PFSK-1 (cell line): ENCODE measurements around the gene TAX1BP3.
A peak's percentile ranks its signal among the peaks of the same experiment; 100 is the strongest.

ENCODE experiments used
- FOXP2 ChIP-seq: optimal IDR thresholded peaks from 2 replicates; pipeline ENCODE3; 2011; ENCODE audit warnings: borderline replicate concordance, control low read depth, inconsistent platforms; ENCODE audit not compliant: insufficient read depth; ENCODE audit errors: extremely low read length, extremely low read depth
- POLR2AphosphoS5 ChIP-seq: IDR thresholded peaks from 2 replicates; pipeline ENCODE4 v1.6.1; 2012; ENCODE audit warnings: low read depth, mild to moderate bottlenecking, control low read depth, low read length, moderate library complexity
- SIN3A ChIP-seq: IDR thresholded peaks from 2 replicates; pipeline ENCODE4 v1.6.1; 2012; ENCODE audit warnings: mild to moderate bottlenecking, low read length, moderate library complexity, borderline replicate concordance; ENCODE audit not compliant: insufficient read depth
- TAF1 ChIP-seq: IDR thresholded peaks from 2 replicates; pipeline ENCODE4 v1.6.1; 2012; ENCODE audit warnings: low read length, control low read depth, borderline replicate concordance; ENCODE audit not compliant: insufficient read depth
- TF ChIP-seq, protein P1 (sequence below), 2 experiments: IDR thresholded peaks; 2 replicates each; pipeline versions ENCODE4 v1.6.1 to v1.8.0; 2011 to 2012; ENCODE audit warnings: low read depth in 2 of 2, low read length in 2 of 2, control low read depth in 1 of 2, inconsistent platforms in 1 of 2, mild to moderate bottlenecking in 1 of 2, moderate library complexity in 1 of 2; ENCODE audit not compliant: insufficient read depth in 1 of 2

Gene TAX1BP3

DNA sequence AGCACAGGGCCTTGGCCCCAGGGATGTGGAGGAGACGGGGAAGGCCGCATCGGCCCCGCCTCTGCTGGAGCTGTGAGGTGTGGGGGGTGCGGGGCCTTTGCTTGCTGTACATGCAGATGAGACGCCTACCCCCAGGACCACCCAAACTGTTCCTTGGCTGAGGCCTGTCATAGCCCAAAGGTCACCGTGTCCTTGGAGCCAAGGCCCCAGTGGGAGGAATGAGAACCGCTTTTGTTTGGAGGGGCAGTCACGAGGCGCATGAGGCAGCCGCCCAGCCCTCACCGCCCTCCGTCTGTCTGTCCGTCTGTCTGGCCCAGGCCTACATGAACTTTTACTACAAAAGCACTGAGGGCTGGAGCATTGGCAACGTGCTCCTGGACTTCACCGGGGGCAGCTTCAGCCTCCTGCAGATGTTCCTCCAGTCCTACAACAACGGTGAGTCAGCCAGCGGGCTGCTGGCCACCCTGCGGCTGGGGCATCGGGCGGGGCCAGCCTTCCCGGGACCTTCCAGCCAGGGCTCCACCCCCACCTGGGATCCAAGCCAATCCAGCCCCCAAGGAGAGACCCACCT lies 8.8 kb downstream of the TAX1BP3 start:
- TF ChIP-seq TAF1 (no peak), SIN3A (no peak), POLR2AphosphoS5 (0 out of 2 replicates have a peak, but pooled peaks have one; percentile 24), FOXP2 (peak; percentile 59)
- TF ChIP-seq, protein P1, sequence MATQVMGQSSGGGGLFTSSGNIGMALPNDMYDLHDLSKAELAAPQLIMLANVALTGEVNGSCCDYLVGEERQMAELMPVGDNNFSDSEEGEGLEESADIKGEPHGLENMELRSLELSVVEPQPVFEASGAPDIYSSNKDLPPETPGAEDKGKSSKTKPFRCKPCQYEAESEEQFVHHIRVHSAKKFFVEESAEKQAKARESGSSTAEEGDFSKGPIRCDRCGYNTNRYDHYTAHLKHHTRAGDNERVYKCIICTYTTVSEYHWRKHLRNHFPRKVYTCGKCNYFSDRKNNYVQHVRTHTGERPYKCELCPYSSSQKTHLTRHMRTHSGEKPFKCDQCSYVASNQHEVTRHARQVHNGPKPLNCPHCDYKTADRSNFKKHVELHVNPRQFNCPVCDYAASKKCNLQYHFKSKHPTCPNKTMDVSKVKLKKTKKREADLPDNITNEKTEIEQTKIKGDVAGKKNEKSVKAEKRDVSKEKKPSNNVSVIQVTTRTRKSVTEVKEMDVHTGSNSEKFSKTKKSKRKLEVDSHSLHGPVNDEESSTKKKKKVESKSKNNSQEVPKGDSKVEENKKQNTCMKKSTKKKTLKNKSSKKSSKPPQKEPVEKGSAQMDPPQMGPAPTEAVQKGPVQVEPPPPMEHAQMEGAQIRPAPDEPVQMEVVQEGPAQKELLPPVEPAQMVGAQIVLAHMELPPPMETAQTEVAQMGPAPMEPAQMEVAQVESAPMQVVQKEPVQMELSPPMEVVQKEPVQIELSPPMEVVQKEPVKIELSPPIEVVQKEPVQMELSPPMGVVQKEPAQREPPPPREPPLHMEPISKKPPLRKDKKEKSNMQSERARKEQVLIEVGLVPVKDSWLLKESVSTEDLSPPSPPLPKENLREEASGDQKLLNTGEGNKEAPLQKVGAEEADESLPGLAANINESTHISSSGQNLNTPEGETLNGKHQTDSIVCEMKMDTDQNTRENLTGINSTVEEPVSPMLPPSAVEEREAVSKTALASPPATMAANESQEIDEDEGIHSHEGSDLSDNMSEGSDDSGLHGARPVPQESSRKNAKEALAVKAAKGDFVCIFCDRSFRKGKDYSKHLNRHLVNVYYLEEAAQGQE (IDR thresholded peaks at IDR 0.05; ENCODE audit: insufficient read depth in 1 of 2, low read depth in 2 of 2, low read length in 2 of 2) = no peak

DNA sequence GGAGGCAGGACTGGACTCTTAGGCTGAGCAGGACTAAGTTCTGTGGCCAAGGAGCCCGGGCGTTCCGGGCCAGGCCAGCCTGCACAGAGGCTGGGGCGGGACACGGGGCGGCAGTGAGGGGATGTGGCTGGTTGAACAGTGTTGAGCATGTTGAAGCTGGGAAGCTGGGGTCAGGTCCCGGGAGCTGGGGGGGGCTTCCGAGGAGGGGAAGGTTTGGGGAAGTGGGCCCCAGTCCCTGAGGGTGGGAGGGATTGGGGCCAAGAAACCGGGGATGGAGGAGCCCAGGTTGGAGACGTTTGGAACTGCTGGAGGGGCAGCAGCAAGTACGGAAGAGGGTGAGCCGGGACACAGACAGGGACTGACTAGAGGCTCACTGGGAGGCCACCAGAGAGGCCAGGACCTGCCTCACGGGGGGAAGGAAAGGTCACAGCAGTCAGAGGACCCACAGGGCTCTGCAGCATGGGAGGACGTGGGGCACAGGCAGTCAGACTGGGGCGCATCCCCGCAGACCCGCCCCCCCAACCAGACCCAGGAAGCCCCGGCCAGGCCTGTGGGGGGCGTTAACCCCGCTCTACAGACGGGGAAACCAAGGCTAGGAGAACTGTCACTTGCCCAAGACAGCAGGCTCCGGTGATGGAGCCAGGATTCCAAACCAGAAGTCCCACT lies 9.5 kb downstream of the TAX1BP3 start:
- TF ChIP-seq POLR2AphosphoS5 = no peak
- no peak for TF ChIP-seq TAF1
- no peak for TF ChIP-seq FOXP2
- no peak for TF ChIP-seq SIN3A
- TF ChIP-seq, protein P1 (IDR thresholded peaks at IDR 0.05; ENCODE audit: insufficient read depth in 1 of 2, low read depth in 2 of 2, low read length in 2 of 2) = no peak

DNA sequence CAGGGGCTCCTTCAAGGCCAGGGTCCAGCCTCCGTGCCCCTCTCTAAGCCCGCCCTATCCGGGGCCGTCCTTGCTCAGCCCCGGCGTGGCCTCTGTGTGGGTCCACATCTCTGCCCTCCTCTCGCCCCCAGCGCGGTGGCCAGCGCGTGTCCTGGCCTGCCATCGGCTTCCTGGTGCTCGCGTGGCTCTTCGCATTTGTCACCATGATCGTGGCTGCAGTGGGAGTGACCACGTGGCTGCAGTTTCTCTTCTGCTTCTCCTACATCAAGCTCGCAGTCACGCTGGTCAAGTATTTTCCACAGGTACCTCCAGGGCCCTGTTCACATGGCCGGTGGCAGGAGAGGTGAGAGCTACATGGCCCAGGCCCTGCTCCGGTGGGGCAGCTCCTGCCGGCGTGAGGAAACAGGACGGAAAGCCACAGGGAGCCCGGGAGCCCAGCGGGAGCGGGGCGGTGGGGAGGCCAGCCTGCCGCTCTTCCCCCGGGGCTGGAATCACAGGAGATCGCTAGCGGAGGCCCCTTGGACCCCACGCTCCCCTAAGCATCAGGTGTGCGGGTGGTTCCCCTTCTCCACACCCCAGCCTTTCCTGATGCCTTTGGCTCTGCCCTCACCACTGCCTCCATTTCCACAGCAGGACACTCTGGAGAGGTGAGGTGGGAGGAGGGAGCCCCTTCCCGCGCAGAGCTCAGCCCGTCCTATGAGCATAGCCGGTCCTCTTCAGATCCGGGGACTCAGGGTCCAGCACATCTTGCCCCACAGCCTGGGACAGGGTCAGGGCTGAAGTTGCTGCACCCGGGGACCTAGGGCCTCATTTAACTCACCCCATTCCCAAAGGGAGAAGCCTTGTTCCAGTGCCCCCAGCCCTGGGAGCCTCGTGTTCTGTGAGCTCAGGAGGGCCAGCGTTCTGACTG lies 10.2 kb downstream of the TAX1BP3 start:
- TF ChIP-seq, protein P1 (IDR thresholded peaks at IDR 0.05; ENCODE audit: insufficient read depth in 1 of 2, low read depth in 2 of 2, low read length in 2 of 2) = no peak
- no peak for TF ChIP-seq TAF1

DNA sequence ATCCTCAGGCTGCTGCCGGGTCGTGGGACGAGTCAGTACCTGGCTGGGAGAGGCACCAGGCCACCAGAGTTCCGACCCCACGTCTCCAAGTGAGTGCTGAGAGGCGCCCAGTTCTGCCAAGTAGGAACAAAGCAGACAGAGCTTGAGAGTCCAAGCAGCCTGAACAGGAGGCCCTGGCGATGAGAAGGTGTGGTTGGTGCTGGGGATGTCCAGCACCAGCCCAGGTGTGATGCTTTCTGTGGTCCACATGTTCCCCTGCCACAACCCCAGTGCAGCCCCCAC lies 10.8 kb downstream of the TAX1BP3 start:
- TF ChIP-seq POLR2AphosphoS5 (no peak), TAF1 (no peak)

DNA sequence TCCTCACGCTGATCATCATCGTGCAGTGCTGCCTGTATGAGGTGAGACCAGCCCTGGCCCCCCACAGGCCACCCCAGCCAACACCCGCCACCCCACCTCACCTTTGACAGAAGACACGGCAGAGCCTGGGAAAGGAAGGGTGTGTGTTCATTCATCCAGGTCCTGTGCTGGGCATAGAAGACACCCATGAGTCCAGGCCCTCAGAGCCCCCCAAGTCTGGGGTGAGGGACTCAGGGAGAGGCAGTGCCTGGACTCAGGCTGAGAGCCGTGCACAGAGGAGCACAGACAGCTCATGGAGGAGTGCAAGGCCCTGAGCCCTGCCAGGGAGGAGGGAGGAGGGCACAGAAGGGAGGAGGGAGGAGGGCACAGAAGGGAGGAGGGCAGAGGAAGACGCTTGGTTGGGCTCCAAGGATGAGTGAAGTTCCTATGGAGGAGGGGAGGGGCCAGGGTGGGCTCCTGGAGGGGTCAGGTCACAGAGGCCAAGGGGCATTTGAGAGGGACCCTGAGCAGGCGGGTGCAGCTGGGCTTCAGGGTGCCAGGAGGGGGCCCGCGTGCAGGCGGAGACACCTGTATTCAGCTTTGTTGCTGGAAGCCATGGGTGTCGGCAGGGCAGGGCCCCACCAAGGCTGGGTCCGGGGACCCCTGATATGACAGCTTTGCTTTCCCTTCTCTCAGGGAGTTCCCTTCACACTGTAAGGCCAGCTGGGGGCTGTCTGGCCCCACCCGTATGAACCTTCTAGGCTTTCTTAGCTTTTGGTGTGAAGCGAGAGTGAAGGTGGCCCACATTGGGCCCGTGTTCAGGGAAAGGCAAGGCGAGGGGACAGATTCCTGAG lies 11.4 kb downstream of the TAX1BP3 start:
- TF ChIP-seq TAF1 (no peak), FOXP2 (no peak), SIN3A (no peak), POLR2AphosphoS5 (no peak)
- TF ChIP-seq, protein P1 (IDR thresholded peaks at IDR 0.05; ENCODE audit: insufficient read depth in 1 of 2, low read depth in 2 of 2, low read length in 2 of 2) = no peak
